IMR-90 (cell line): Measurements from ENCODE around the gene ZNF488. TPM values are rescaled to one million over a fixed set of nuclear protein-coding genes. Genes with fewer than 3 reads are reported as not detected.

Source experiments
- ATAC-seq: fragments of 200-7000 bp; cut with Tn5 transposase; 2 replicates; pipeline ENCODE4 v1.9.1; 2020; ENCODE audit warnings: low read depth, mild to moderate bottlenecking, moderate library complexity
- BruUV-seq: library from RNA; stranded (reverse); fragments of 400-500 nt; replicated peaks from 2 replicates; lab custom pipeline; 2021; lab: Mats Ljungman, UMichigan
- CTCF ChIA-PET: fragments of 300-600 bp; formaldehyde crosslinking; extraction: SDS; loops from one replicate; lab custom pipeline; 2021; ENCODE audit warnings: antibody characterized with exemption; lab: Yijun Ruan, JAX
- POLR2A ChIA-PET: fragments of 300-600 bp; sonication (Branson Sonifier 250); formaldehyde crosslinking; loops from one replicate; lab custom pipeline; 2022; ENCODE audit warnings: antibody characterized with exemption; ENCODE audit not compliant: unreplicated experiment; lab: Charles Lee
- DNase-seq: peaks from one replicate; pipeline ENCODE4 v3.0.0; 2013
- H2AFZ ChIP-seq: replicated peaks from 2 replicates; pipeline ENCODE3; 2013; ENCODE audit warnings: low read length, mild to moderate bottlenecking; ENCODE audit not compliant: poor library complexity
- H2AK5ac ChIP-seq: 2 replicates; pipeline ENCODE4 v1.6.1; 2013; ENCODE audit warnings: low read depth, low read length, inconsistent platforms
- H2AK9ac ChIP-seq: replicated peaks from 2 replicates; pipeline ENCODE3; 2013; ENCODE audit warnings: mild to moderate bottlenecking, low read depth, low read length, moderate library complexity; ENCODE audit not compliant: poor library complexity
- H2BK120ac ChIP-seq: 2 replicates; pipeline ENCODE4 v1.6.1; 2013; ENCODE audit warnings: low read depth, low read length, inconsistent platforms
- H2BK15ac ChIP-seq: 3 replicates; pipeline ENCODE4 v1.6.1; 2013; ENCODE audit warnings: low read depth, low read length, inconsistent platforms
- H2BK20ac ChIP-seq: 2 replicates; pipeline ENCODE4 v1.6.1; 2013; ENCODE audit warnings: low read depth, mild to moderate bottlenecking, inconsistent platforms, low read length, moderate library complexity
- H2BK5ac ChIP-seq: 2 replicates; pipeline ENCODE4 v1.6.1; 2013; ENCODE audit warnings: mild to moderate bottlenecking, low read depth, low read length, inconsistent platforms; ENCODE audit not compliant: poor library complexity, severe bottlenecking
- H3K14ac ChIP-seq: replicated peaks from 2 replicates; pipeline ENCODE4 v1.6.1; 2013; ENCODE audit warnings: low read depth, low read length, inconsistent platforms
- H3K18ac ChIP-seq: 2 replicates; pipeline ENCODE4 v1.6.1; 2013; ENCODE audit warnings: low read depth, low read length, control low read depth
- H3K23ac ChIP-seq: 2 replicates; pipeline ENCODE4 v1.6.1; 2013; ENCODE audit warnings: low read depth, low read length, inconsistent platforms
- H3K27ac ChIP-seq: 2 replicates; pipeline ENCODE4 v1.5.1; 2013; ENCODE audit warnings: mild to moderate bottlenecking, control low read depth, low read length; ENCODE audit not compliant: insufficient read depth
- H3K27me3 ChIP-seq: 2 replicates; pipeline ENCODE4 v1.6.1; 2013; ENCODE audit warnings: low read length; ENCODE audit not compliant: control insufficient read depth, insufficient read depth
- H3K36me3 ChIP-seq: 2 replicates; pipeline ENCODE4 v1.6.1; 2013; ENCODE audit warnings: low read length, mixed read lengths; ENCODE audit not compliant: control insufficient read depth, insufficient read depth
- H3K4ac ChIP-seq: 2 replicates; pipeline ENCODE4 v1.6.1; 2013; ENCODE audit warnings: low read depth, low read length, inconsistent platforms
- H3K4me1 ChIP-seq: 2 replicates; pipeline ENCODE4 v1.6.1; 2013; ENCODE audit warnings: low read length, mixed read lengths; ENCODE audit not compliant: control insufficient read depth, insufficient read depth
- H3K4me2 ChIP-seq: 2 replicates; pipeline ENCODE4 v1.6.1; 2013; ENCODE audit warnings: low read depth, mild to moderate bottlenecking, control low read depth, low read length, moderate library complexity
- H3K4me3 ChIP-seq: 2 replicates; pipeline ENCODE4 v1.5.1; 2013; ENCODE audit warnings: low read depth, mild to moderate bottlenecking, control low read depth, low read length, moderate library complexity; ENCODE audit not compliant: insufficient read depth
- H3K56ac ChIP-seq: 2 replicates; pipeline ENCODE4 v1.6.1; 2013; ENCODE audit warnings: low read length, inconsistent platforms; ENCODE audit not compliant: insufficient read depth; ENCODE audit errors: extremely low read depth
- H3K79me1 ChIP-seq, 2 experiments: 2 replicates each; pipeline ENCODE4 v1.6.1; 2013; ENCODE audit warnings: low read length in 2 of 2, inconsistent platforms in 1 of 2, low read depth in 1 of 2
- H3K9ac ChIP-seq: 2 replicates; pipeline ENCODE4 v1.6.1; 2013; ENCODE audit warnings: low read depth, low read length, control low read depth
- H3K9me1 ChIP-seq: 2 replicates; pipeline ENCODE4 v1.6.1; 2013; ENCODE audit warnings: low read length, inconsistent platforms; ENCODE audit not compliant: insufficient read depth
- H3K9me3 ChIP-seq: 2 replicates; pipeline ENCODE4 v1.6.1; 2013; ENCODE audit warnings: low read length; ENCODE audit not compliant: control insufficient read depth, insufficient read depth
- H4K20me1 ChIP-seq: 2 replicates; pipeline ENCODE4 v1.6.1; 2013; ENCODE audit warnings: low read length, inconsistent platforms; ENCODE audit not compliant: insufficient read depth
- H4K5ac ChIP-seq: 2 replicates; pipeline ENCODE4 v1.6.1; 2013; ENCODE audit warnings: mild to moderate bottlenecking, low read depth, low read length, control low read depth
- H4K8ac ChIP-seq, 2 experiments: 2 replicates each; pipeline ENCODE4 v1.6.1; 2013; ENCODE audit warnings: low read depth in 2 of 2, low read length in 2 of 2, control low read depth in 1 of 2, inconsistent platforms in 1 of 2
- H4K91ac ChIP-seq: 2 replicates; pipeline ENCODE4 v1.6.1; 2013; ENCODE audit warnings: low read depth, low read length, inconsistent platforms; ENCODE audit not compliant: insufficient read depth
- BHLHE40 ChIP-seq: fragments of 150-350 bp; IDR thresholded peaks from 2 replicates; pipeline ENCODE4 v1.6.1; 2016; ENCODE audit warnings: mild to moderate bottlenecking, low read depth, low read length
- MXI1 ChIP-seq: IDR thresholded peaks from 2 replicates; pipeline ENCODE4 v1.6.1; 2012; ENCODE audit warnings: low read depth, mild to moderate bottlenecking, low read length, moderate library complexity, borderline replicate concordance
- NFE2L2 ChIP-seq: fragments of 150-350 bp; IDR thresholded peaks from 2 replicates; pipeline ENCODE4 v1.6.1; 2016; ENCODE audit warnings: low read depth, mild to moderate bottlenecking, low read length
- WGBS, 2 experiments: methylation state at CpG; one replicate each; pipeline versions ENCODE4 v1.1.5 to v1.1.7; 2013; ENCODE audit warnings: missing lambda C conversion rate in 2 of 2; ENCODE audit not compliant: insufficient read length in 1 of 2; ENCODE audit errors: extremely low coverage in 2 of 2; 5-methylcytosine and 5-hydroxymethylcytosine counted together
- dilution Hi-C: fragments of 300-500 bp; cut with HindIII; formaldehyde crosslinking; loops from one replicate; pipeline ENCODE4 v1.14.3; 2018; ENCODE audit warnings: low sequenced_read_pairs; ENCODE audit not compliant: unreplicated experiment
- in situ Hi-C: fragments of 300-500 bp; cut with MboI; formaldehyde crosslinking; loops from 3 replicates; pipeline ENCODE4 v1.14.3; 2019; ENCODE audit warnings: low sequenced_read_pairs, inconsistent platforms, mixed read lengths
- intact Hi-C: fragments of 100-400 bp; cut with micrococcal nuclease; formaldehyde crosslinking; loops from 2 replicates; pipeline ENCODE4 v1.10.0; 2022
- polyA plus RNA-seq, 3 experiments: library from polyadenylated mRNA; depleted of rRNA; stranded (reverse); fragments of >200 nt; gene quantifications; 2 replicates each; pipeline ENCODE4 v1.2.3, GENCODE V29; 2012; ENCODE audit warnings: low replicate concordance in 1 of 3
- total RNA-seq: library from RNA; depleted of rRNA; stranded (reverse); fragments of >200 nt; gene quantifications from 2 replicates; pipeline ENCODE4 v1.2.3, GENCODE V29; 2012

The ZNF488 gene
- total and polyA plus RNA-seq, 2 of the 4 experiments (the other 2 are of a cell fraction): under 0.01 to 0.14 TPM

DNA sequence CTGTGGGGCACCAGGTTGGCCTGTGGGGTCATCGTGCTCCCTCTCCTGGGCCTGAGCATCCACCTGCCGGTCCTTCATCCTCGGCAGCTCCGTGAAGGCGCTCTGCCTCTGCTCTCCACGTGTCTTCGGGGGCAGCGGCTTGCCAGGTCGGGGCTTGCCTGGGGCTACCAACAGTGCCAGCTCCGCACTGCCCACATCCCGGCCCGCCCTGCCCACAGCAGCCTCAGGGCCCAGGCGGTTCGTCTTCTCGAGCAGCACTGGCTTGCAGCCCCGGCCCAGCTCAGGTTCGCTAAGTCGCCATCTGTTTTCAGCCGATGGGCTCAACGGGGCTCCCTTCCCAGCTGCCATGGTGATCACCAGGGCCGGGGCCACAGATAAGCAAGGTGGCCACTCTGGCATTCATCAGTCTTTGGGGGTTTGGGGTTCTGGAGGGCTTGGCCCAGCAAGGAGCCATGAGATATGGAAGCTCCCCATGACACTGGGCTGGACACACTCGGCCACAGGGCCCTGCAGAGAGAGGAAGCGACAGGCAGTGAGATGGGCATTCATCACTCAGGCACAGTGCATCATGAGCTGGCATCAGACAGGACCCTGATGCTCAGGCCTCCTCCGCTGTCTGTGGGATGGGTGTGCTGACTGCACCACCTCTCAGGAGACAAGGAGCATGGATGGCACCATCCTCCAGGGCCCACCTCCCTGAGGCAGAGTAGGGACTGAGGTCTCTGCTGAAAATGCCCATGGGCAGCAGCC, 15.5 kb downstream of the ZNF488 start:
- Histone ChIP-seq H3K27ac (no peak overlapping the region), H2BK120ac (no peak overlapping the region), H3K9me1 (no peaks in the 10 kb centered on the region; the same call in 1 of the 2 replicates), H4K91ac (no peak overlapping the region), H3K4ac (no peak overlapping the region), H3K56ac (no peak overlapping the region), H3K9me3 (no peaks in the 10 kb centered on the region), H3K14ac (no peak overlapping the region), H2AK5ac (no peak overlapping the region), H3K23ac (no peak overlapping the region), H3K4me2 (no peak overlapping the region), H3K4me3 (no peak overlapping the region), H2BK5ac (no peak overlapping the region), H4K20me1 (no peaks in the 10 kb centered on the region), H2BK20ac (no peak overlapping the region), H2AFZ (no peak overlapping the region), H3K9ac (no peak overlapping the region), H3K4me1 (no peaks in the 10 kb centered on the region), H3K79me1 (no peaks in the 10 kb centered on the region), H3K36me3 (no peaks in the 10 kb centered on the region), H3K18ac (no peak overlapping the region), H2BK15ac (no peak overlapping the region), H3K27me3 (peaks cover 46% of the 10 kb centered on the region), H4K8ac (no peak overlapping the region), H4K5ac (no peak overlapping the region), H2AK9ac (no peak overlapping the region)
- dilution Hi-C loops (no loop called here), in situ Hi-C loops (no loop called here), intact Hi-C loops (no loop called here)
- WGBS, 2 experiments: 90% methylated on average over 18 of the region's 24 CpGs; no CpG with 5 or more reads in 1 of the 2 experiments
- ATAC-seq (no peak), DNase-seq (no peak)
- BruUV-seq: no TSS peak
- CTCF ChIA-PET: no interaction called here
- TF ChIP-seq NFE2L2 (no peak), MXI1 (no peak), BHLHE40 (no peak)
- POLR2A ChIA-PET: no interaction called here
